Erythroblast (primary cell): ENCODE measurements around the gene CIP2A.

Source experiments
- GATA1 ChIP-seq: IDR thresholded peaks from 2 replicates; pipeline ENCODE4 v1.6.1; 2011; ENCODE audit warnings: low read depth, mild to moderate bottlenecking, control low read depth, low read length, moderate library complexity
- POLR2A ChIP-seq: IDR thresholded peaks from 2 replicates; pipeline ENCODE4 v1.6.1; 2011; ENCODE audit warnings: mild to moderate bottlenecking, low read length

DNA sequence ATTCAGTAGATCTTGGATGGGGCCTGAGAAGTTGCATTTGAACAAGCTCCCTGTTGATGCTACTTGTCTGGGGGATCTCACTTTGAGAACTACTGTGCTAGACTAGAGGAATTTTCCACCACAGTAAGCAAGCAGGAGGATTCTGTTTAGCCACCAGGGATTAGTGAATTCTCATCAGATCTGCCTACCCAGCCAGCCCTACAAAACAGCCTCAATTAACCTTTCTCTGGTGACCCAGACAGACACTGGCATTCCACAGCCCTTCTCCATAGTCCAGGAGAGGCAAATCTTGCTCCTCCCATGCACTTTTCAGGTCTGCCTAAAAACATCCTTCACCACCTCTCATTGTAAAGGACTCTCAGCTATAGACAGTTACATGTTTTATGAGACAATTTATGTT lies 62.1 kb downstream of the CIP2A start:
- TF ChIP-seq POLR2A (no peak), GATA1 (no peak)
